Panc1 (cell line): Measurements from ENCODE around the gene SEH1L. TPM values are rescaled to one million over a fixed set of nuclear protein-coding genes. Genes with fewer than 3 reads are reported as not detected.

Source experiments
- ATAC-seq: fragments of 200-7000 bp; cut with Tn5 transposase; 2 replicates; pipeline ENCODE4 v1.9.1; 2020; ENCODE audit warnings: mild to moderate bottlenecking, moderate library complexity
- BruUV-seq: library from RNA; stranded (reverse); fragments of 400-500 nt; replicated peaks from 2 replicates; lab custom pipeline; 2021; lab: Mats Ljungman, UMichigan
- CTCF ChIA-PET: fragments of 300-600 bp; sonication (Branson Sonifier 250); formaldehyde crosslinking; loops from one replicate; lab custom pipeline; 2022; ENCODE audit warnings: antibody characterized with exemption; lab: Charles Lee
- POLR2A ChIA-PET: fragments of 300-600 bp; sonication (Branson Sonifier 250); formaldehyde crosslinking; loops from one replicate; lab custom pipeline; 2022; ENCODE audit warnings: antibody characterized with exemption; lab: Charles Lee
- DNase-seq: peaks from one replicate; pipeline ENCODE4 v3.0.0-alpha.2; 2010; ENCODE audit warnings: low read depth, low spot score
- H3K27ac ChIP-seq: 2 replicates; pipeline ENCODE4 v1.5.1; 2011; ENCODE audit warnings: mild to moderate bottlenecking, low read length, inconsistent platforms
- H3K27me3 ChIP-seq: fragments of 200-500 bp; sonication (Bioruptor generic); 2 replicates; pipeline ENCODE4 v1.6.0; 2014; ENCODE audit warnings: low read length, inconsistent platforms; ENCODE audit not compliant: control insufficient read depth, insufficient read depth
- H3K36me3 ChIP-seq: fragments of 200-500 bp; sonication (Bioruptor generic); 2 replicates; pipeline ENCODE4 v1.5.1; 2014; ENCODE audit warnings: inconsistent platforms, mild to moderate bottlenecking, low read length, moderate library complexity; ENCODE audit not compliant: control insufficient read depth, insufficient read depth
- H3K4me1 ChIP-seq: 2 replicates; pipeline ENCODE4 v1.5.1; 2011; ENCODE audit warnings: inconsistent platforms, mild to moderate bottlenecking, low read length, moderate library complexity; ENCODE audit not compliant: control insufficient read depth, insufficient read depth
- H3K4me3 ChIP-seq, 2 experiments: 2 replicates each; pipeline ENCODE4 v1.5.1; 2011 to 2012; ENCODE audit warnings: low read depth in 2 of 2, low read length in 2 of 2, mild to moderate bottlenecking in 2 of 2, inconsistent platforms in 1 of 2, moderate library complexity in 1 of 2
- H3K9me3 ChIP-seq: fragments of 200-500 bp; sonication (Bioruptor generic); 2 replicates; pipeline ENCODE4 v1.5.1; 2014; ENCODE audit warnings: low read depth, mild to moderate bottlenecking, inconsistent platforms, low read length, moderate library complexity; ENCODE audit not compliant: control insufficient read depth, insufficient read depth
- POLR2AphosphoS5 ChIP-seq: IDR thresholded peaks from 2 replicates; pipeline ENCODE4 v1.6.1; 2012; ENCODE audit warnings: mild to moderate bottlenecking, low read depth, low read length, moderate library complexity
- SIN3A ChIP-seq: IDR thresholded peaks from 2 replicates; pipeline ENCODE4 v1.6.1; 2012; ENCODE audit warnings: low read depth, mild to moderate bottlenecking, low read length, moderate library complexity, borderline replicate concordance; ENCODE audit not compliant: insufficient read depth
- TCF7L2 ChIP-seq: IDR thresholded peaks from 2 replicates; pipeline ENCODE4 v1.6.1; 2011; ENCODE audit warnings: mild to moderate bottlenecking, low read depth, low read length, inconsistent platforms
- in situ Hi-C: cut with HindIII; loops from 2 replicates; pipeline ENCODE4 v1.10.0; 2016; ENCODE audit warnings: low sequenced_read_pairs, low pct_unique_long_range_greater_than_20kb
- intact Hi-C: fragments of 100-400 bp; cut with micrococcal nuclease; formaldehyde crosslinking; loops from one replicate; pipeline ENCODE4 v1.10.0; 2022; ENCODE audit not compliant: unreplicated experiment
- total RNA-seq: library from RNA; stranded (reverse); gene quantifications from one replicate; pipeline ENCODE4 v1.2.1, GENCODE V29; 2021; ENCODE audit not compliant: unreplicated experiment
- TF ChIP-seq, protein P1 (sequence below), 2 experiments: IDR thresholded peaks; 2 replicates each; pipeline ENCODE4 v1.6.1; 2011 to 2012; ENCODE audit warnings: low read depth in 2 of 2, control low read depth in 1 of 2, low read length in 1 of 2, mild to moderate bottlenecking in 1 of 2, moderate library complexity in 1 of 2; ENCODE audit not compliant: insufficient read depth in 1 of 2
- TF ChIP-seq, protein P2 (sequence below): fragments of 450-650 bp; IDR thresholded peaks from 2 replicates; pipeline ENCODE4 v1.5.1; 2017; ENCODE audit warnings: mild to moderate bottlenecking

SEH1L gene
- total RNA-seq, 1 experiment from 2014 or later: 86.5 TPM

DNA sequence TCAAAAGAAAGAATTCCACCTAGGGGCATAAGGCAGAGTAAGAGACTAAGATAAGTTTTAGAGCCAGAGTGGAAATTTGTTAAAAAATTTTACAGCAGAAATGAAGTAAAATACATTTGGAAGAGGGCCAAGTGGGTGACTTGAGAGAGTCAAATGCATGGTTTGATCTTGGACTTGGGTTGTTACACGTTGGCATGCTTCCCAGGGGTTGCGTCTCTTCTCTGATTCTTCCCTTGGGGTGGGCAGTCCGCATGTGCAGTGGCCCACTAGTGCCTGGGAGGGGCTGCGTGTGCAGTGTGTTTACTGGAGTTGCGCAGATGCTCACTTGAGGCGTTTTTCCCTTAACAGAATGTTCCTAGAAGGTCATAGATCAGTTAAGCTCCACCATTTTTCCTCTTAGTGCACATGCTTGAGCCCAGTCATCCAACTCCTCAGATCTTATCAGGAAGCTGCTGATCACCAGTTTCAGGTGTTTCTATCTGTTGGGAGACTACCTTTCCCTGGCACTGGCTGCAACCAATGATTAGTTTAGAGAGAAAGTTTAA is 13.1 kb downstream of the SEH1L start:
- no peak overlapping the region for H3K27ac ChIP-seq
- H3K36me3 ChIP-seq: peaks cover 13% of the 10 kb centered on the region
- no peaks in the 10 kb centered on the region for H3K9me3 ChIP-seq
- ChIA-PET CTCF (no interaction called here), POLR2A (no interaction called here)
- no peaks in the 10 kb centered on the region for H3K27me3 ChIP-seq
- H3K4me1 ChIP-seq: no peaks in the 10 kb centered on the region
- H3K4me3 ChIP-seq: no peak overlapping the region
- in situ Hi-C loops: no loop called here
- BruUV-seq: no TSS peak
- intact Hi-C loops: no loop called here
- DNase-seq (no peak), ATAC-seq (no peak)
- TF ChIP-seq POLR2AphosphoS5: no peak
- no peak for TF ChIP-seq TCF7L2
- TF ChIP-seq SIN3A: no peak
- TF ChIP-seq, protein P1, sequence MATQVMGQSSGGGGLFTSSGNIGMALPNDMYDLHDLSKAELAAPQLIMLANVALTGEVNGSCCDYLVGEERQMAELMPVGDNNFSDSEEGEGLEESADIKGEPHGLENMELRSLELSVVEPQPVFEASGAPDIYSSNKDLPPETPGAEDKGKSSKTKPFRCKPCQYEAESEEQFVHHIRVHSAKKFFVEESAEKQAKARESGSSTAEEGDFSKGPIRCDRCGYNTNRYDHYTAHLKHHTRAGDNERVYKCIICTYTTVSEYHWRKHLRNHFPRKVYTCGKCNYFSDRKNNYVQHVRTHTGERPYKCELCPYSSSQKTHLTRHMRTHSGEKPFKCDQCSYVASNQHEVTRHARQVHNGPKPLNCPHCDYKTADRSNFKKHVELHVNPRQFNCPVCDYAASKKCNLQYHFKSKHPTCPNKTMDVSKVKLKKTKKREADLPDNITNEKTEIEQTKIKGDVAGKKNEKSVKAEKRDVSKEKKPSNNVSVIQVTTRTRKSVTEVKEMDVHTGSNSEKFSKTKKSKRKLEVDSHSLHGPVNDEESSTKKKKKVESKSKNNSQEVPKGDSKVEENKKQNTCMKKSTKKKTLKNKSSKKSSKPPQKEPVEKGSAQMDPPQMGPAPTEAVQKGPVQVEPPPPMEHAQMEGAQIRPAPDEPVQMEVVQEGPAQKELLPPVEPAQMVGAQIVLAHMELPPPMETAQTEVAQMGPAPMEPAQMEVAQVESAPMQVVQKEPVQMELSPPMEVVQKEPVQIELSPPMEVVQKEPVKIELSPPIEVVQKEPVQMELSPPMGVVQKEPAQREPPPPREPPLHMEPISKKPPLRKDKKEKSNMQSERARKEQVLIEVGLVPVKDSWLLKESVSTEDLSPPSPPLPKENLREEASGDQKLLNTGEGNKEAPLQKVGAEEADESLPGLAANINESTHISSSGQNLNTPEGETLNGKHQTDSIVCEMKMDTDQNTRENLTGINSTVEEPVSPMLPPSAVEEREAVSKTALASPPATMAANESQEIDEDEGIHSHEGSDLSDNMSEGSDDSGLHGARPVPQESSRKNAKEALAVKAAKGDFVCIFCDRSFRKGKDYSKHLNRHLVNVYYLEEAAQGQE (IDR thresholded peaks at IDR 0.05; ENCODE audit: insufficient read depth in 1 of 2, low read depth in 2 of 2, low read length in 1 of 2): no peak
- TF ChIP-seq, protein P2, sequence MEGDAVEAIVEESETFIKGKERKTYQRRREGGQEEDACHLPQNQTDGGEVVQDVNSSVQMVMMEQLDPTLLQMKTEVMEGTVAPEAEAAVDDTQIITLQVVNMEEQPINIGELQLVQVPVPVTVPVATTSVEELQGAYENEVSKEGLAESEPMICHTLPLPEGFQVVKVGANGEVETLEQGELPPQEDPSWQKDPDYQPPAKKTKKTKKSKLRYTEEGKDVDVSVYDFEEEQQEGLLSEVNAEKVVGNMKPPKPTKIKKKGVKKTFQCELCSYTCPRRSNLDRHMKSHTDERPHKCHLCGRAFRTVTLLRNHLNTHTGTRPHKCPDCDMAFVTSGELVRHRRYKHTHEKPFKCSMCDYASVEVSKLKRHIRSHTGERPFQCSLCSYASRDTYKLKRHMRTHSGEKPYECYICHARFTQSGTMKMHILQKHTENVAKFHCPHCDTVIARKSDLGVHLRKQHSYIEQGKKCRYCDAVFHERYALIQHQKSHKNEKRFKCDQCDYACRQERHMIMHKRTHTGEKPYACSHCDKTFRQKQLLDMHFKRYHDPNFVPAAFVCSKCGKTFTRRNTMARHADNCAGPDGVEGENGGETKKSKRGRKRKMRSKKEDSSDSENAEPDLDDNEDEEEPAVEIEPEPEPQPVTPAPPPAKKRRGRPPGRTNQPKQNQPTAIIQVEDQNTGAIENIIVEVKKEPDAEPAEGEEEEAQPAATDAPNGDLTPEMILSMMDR: no peak

DNA sequence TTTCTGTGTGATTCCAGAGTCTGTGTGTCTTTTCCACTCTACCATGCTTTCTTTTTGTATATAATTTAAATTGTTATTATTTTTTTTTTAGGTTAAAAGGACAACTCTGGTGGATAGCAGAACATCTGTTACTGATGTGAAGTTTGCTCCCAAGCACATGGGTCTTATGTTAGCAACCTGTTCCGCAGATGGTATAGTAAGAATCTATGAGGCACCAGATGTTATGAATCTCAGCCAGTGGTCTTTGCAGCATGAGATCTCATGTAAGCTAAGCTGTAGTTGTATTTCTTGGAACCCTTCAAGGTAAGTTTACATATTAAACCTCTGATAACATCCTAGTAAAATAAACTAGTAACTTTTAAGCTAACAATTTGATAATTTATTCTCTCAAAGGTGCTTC is 15.3 kb downstream of the SEH1L start:
- H3K9me3 ChIP-seq: no peaks in the 10 kb centered on the region
- intact Hi-C loops (no loop called here), in situ Hi-C loops (no loop called here)
- ATAC-seq (no peak), DNase-seq (no peak)
- no peaks in the 10 kb centered on the region for H3K4me1 ChIP-seq
- H3K4me3 ChIP-seq: no peak overlapping the region
- TF ChIP-seq, protein P2: no peak
- TF ChIP-seq, protein P1 (IDR thresholded peaks at IDR 0.05; ENCODE audit: insufficient read depth in 1 of 2, low read depth in 2 of 2, low read length in 1 of 2): no peak
- TF ChIP-seq TCF7L2 (no peak), POLR2AphosphoS5 (no peak), SIN3A (no peak)
- peaks cover 13% of the 10 kb centered on the region for H3K36me3 ChIP-seq
- BruUV-seq: no TSS peak
- CTCF ChIA-PET: no interaction called here
- POLR2A ChIA-PET: no interaction called here
- H3K27ac ChIP-seq: no peak overlapping the region
- no peaks in the 10 kb centered on the region for H3K27me3 ChIP-seq
